ENCODE data around the gene SURF6.
"Not testable (repeated sequence)": the region's sequence is repeated elsewhere in the genome, so short reads cannot be mapped to it uniquely, and the experiment has no call there.

The SURF6 gene

GRCh38 chr9:133327021-133327420, 9.0 kb downstream of the SURF6 start:
- not testable (repeated sequence) for DNase-seq

DNA sequence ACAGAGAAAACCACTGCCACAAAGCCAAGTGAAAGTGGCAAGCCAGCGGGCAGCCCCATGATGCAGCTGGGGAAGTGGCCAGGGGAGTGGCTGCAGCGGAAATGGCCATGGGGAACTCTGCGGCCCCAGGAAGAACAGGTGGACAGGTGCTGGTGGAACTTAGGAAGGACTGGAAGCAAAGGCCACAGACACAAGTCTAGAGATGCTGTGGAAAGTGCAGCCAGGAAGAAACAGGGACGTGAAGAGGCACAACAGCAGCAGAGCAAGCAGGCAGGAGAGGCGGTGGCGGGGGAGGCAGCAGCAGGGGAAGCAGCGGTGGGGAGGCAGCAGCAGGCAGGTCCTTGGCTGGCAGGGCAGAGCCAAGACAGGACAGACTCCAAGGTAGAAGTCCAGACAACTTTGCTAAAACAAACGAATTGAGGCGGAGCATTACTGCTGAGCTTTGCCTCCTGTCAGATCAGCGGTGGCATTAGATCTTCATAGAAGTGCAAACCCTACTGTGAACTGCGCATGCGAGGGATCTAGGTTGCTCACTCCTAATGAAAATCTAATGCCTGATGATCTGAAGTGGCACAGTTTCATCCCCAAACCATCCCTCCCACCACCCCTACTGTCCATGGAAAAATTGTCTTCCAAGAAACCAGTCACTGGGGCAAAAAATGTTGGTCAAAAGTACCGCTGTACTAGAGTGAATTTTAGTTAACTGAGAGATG, 11.8 kb downstream of the SURF6 start:
- no peak for DNase-seq

- DNase-seq = no peak
These were observed 12.8 kb downstream of the SURF6 start for GRCh38 chr9:133323211-133323610.

DNA sequence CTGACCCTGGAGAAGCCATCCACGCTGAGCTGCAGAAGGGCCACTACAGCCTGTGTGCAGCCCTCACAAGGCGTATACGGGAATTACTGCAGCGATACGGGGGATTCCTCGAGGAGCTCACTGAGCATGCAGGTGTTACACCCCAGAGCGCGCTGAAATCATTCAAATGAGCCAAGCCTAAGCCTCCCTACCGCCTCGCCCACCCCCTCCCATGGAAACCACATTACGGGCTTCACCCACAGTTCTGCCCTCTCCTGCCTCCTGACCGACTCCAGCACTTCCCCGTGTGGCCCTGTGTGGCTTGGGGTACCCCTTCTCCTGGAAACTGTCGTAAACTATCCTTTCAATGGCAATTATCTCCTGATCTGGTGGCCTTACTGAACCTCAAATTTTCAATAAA, 13.3 kb downstream of the SURF6 start:
- no peak for DNase-seq

GRCh38 chr9:133321411-133321935, 14.5 kb downstream of the SURF6 start:
- DNase-seq = no peak

DNA sequence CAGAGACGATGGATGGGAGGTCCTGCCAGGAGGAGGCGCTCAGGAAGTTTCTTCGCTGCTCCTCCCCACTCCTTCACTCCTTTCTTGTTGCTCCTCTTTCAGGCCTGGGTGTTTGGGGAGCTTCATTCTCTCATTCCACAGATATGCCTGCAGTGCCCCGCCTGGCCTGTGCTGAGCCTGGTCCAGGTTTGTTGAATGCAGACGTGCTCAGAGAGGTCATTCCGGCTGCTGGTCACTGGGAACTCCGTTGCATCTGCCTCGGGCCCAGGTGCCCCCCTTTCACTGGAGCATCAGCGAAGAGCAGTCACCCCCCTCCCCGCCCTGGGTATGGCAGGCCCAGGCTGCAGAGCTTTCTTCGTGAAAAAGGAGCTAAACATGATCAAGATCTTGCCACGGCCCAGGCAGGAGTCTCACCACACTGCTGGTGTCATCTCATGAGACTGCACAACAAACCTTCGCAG, 15.5 kb downstream of the SURF6 start:
- no peak for DNase-seq

DNA sequence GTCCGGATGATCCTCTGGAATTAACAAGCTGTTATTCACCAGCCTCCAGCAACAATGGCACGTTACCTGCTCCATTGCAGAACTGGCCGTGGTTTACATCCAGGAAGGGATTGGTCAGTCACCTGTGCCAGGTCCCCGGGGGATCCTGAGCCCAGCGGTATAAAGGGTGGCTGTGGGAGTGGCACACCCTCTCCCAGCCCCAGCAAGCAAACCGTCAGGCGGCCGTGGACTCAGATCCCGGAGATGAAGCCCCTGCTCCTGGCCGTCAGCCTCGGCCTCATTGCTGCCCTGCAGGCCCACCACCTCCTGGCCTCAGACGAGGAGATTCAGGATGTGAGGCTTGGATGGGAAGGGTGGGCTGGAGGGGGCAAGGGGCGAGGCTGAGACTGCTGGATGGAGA, 18.4 kb downstream of the SURF6 start:
- not testable (repeated sequence) for DNase-seq

DNA sequence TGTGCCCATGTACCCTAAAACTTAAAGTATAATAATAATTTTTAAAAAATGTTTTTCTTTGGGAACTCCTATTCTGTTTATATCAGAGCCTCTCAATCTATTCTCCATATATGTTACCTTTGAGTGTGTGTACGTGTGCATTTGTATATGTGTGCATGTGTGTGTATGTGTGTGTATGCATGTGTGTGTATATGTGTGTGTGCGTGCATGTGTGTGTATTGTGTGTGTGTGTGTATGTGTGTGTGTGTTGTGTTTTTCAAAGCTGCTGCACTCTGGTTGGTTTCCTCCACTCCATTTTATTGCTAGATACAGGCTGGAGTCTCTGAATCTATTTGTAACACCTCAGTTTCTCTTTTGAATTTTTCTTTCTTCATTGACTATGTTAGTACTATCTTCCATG, 20.0 kb downstream of the SURF6 start:
- no peak for DNase-seq

DNA sequence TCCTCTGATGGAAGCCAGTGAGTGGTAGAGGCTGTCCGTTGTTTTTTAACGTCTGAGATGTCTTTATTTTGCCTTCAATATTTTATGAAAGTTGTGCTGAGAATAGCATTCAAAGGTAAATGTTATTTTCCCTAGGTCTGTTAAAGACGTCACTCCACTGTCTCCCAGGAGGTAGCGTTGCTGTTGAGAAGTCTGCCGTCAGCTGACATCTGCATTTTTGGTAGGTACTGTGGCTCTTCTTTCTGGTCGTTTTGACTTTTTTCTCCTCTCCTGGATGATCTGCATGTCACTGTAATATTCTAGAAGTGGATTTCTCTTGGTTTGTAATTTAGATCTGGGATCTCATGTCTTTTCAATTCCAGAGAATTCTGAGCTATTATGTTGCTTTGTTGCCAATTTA, 26.4 kb downstream of the SURF6 start:
- no peak for DNase-seq

GRCh38 chr9:133307301-133307700, 28.7 kb downstream of the SURF6 start:
- no peak for DNase-seq

DNA sequence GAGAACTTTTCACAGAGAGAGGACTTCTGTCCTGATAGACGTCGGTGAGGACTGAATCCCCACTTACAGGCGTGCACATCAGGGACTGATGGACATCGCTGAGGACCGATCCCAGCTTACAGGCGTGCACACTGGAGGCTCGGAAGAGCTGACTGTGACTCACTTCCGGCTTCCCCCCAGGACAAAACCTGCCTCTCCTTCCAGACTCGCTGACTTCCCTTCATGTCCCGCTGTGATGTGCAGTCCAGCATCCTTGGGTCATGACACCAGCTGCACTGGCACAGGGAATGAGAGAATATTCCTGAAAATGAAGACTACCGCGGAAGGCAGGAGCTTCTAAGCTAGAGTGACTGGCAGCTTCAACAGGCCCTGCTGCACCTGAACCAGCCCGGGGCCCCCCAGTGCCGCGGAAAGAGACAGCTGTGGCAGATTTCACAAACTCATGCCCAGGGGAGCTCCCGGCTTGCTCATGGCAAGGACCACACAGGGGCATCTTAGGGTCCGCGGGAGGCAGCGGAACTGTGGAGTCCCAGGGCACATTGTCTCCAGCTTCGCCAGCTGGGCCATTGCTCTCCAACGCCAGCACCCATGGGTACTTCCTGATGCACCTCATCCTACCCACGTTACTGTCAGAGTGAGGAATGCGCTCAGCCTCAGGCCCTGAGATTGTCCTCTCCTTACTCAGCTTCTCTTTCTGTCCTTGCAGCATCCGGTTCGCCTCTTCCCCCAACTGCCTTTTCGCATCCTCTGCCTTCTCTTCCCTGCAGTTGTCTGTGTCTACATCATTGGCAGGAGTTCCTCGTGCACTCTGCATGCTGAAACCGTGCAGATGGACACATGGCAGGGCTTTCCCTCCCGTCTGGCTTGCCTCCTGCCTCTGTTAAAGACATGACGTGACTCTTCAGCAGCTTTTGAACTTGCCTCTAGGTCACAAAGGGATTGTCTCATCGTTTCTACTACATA, 29.5 kb downstream of the SURF6 start:
- peak in 1 of 14 donors; percentile 57 for DNase-seq

- DNase-seq = no peak
These were observed 30.3 kb downstream of the SURF6 start for GRCh38 chr9:133305731-133306130.

DNA sequence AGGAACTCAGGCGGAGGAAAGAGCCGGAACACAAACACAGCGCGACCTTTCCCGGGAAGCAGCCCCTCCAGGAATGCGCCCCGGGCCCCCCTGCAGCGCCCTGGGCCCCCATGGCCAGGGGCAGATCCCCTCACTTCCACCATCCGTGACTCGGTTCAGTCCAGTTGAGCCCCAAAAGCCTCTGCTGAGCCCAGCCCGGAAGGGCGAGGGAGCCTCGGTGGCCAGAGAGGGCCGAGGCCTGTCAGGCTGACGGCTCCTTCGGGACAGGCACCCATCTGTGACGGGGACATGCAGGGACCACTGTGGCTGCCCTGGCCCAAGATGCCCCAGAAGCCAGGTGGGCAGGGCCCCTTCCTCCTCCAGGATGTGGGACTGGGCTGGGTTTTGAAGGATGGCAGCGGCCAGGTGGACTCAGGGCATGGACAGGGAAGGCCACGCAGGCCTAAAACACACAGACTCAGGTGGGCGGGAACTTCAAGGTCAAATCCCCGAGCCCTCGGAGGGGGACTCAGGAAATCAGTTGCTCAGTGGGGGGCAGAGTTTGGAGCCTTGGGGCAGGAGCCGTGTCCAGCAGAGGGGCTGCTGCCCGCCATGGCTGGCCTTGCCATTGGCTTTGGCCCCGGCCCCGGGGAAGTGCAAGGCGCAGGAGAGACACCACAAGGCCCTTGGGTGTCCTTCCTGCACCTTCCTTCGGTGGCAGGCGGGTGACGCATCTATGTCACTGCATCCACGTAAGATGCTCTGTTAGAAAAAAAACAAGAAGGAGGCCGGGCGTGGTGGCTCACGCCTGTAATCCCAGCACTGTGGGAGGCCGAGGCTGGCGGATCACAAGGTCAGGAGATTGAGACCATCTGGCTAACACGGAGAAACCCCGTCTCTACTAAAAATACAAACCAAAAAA, 31.3 kb downstream of the SURF6 start:
- DNase-seq = no peak

GRCh38 chr9:133304158-133304470, 31.9 kb downstream of the SURF6 start:
- DNase-seq = no peak

GRCh38 chr9:133303266-133304157, 32.5 kb downstream of the SURF6 start:
- no peak for DNase-seq

DNA sequence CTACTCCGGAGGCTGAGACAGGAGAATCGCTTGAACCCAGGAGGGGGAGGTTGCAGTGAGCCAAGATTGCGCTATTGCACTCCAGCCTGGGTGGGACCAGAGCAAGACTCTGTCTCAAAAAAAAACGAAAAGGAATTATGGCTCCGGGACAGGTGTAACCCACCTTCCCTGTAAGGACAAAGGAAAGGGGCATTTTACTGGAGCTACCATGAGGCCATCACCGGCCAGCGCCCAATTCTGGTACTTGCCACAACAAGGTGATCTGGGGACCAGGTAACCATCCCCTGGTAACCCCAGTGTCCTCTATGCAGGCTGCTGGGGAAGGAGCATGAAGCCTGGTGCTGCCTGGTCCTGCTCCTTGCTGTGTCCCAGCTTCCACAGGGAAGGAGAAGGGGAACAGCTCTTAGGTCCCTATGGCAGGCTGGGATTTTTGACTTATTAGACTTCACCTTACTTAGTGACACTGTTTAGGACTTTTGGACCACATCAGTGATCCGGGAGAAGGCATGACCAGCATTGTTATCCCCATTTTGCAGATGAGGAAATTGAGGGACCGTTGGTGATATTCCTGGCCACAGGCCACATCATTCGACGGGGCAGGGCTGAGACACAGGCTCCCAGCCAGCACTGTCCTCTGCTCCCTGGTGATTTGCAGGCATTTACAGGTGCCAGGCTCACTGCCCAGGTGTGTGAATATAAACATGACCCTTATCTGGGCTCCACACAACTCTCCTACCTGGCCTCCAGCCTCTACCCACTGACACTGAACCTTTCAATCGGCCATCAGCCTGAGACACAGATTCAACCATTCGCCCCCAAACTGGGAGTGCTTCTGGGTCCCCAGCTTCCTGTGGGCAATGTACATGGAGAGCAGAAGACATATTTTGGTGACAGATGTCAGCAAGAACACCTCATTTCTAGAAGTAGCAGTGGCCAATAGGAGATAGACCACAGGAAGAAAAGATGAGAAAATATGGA, 34.4 kb downstream of the SURF6 start:
- no peak for DNase-seq

DNA sequence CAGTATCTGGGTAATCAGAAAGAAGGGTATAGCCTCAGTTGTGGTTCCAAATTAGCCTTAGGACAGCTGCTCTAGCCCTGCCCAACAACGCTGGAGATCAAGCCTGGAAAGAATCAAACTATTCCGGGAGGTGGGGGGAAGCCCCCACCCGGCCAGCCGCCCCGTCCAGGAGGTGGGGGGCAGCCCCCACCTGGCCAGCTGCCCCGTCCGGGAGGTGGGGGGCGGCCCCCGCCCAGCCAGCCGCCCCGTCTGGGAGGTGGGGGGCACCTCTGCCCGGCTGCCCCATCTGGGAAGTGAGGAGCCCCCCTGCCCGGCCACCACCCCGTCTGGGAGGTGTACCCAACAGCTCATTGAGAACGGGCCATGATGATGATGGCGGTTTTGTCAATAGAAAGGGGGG, 36.0 kb downstream of the SURF6 start:
- DNase-seq = not testable (repeated sequence)

DNA sequence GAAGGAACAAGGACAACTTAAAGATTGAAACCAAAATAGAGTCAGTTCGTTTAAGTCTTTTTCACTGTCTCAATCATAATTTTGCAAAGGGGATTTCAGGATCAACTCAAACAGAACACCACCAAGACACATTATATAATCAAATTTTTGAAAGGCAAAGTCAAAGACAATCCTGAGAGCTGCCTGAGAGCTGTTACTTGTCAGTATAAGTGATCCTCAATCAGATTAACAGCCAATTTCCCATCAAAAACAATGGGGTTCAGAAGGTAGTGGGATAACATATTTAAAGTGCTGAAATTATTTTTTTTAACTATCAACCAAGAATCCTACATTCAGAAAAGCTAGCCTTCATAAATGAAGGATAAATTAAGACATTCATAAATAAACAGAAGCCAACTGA, 41.7 kb downstream of the SURF6 start:
- no peak for DNase-seq

GRCh38 chr9:133290751-133291302, 45.2 kb downstream of the SURF6 start:
- no peak for DNase-seq

DNA sequence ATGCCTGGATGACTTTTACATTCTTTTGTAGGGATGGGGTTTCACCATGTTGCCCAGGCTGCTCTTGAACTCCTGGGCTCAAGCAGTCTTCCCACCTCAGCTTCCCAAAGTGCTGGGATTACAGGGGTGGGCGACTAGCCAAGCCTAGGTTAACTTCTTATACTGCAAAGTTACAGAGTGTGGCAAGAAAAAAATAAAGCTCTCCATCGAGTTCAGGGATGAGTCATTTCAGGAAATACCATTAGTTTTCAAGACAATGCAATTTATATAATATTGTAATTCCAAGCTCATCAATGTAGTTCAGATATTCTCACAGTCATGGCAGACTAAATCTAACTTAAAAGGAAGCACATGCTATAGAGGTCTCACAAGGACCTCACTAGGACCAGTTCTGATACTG, 49.5 kb downstream of the SURF6 start:
- no peak for DNase-seq

Data from C1 segment of cervical spinal cord (tissue), 14 donors.